PFSK-1 (cell line): ENCODE results near the gene OR3A3.

Experiments
- POLR2AphosphoS5 ChIP-seq: IDR thresholded peaks from 2 replicates; pipeline ENCODE4 v1.6.1; 2012; ENCODE audit warnings: low read depth, mild to moderate bottlenecking, control low read depth, low read length, moderate library complexity
- REST ChIP-seq, 2 experiments: IDR thresholded peaks; 2 replicates each; pipeline versions ENCODE4 v1.6.1 to v1.8.0; 2011 to 2012; ENCODE audit warnings: low read depth in 2 of 2, low read length in 2 of 2, control low read depth in 1 of 2, inconsistent platforms in 1 of 2, mild to moderate bottlenecking in 1 of 2, moderate library complexity in 1 of 2; ENCODE audit not compliant: insufficient read depth in 1 of 2
- SIN3A ChIP-seq: IDR thresholded peaks from 2 replicates; pipeline ENCODE4 v1.6.1; 2012; ENCODE audit warnings: mild to moderate bottlenecking, low read length, moderate library complexity, borderline replicate concordance; ENCODE audit not compliant: insufficient read depth
- TAF1 ChIP-seq: IDR thresholded peaks from 2 replicates; pipeline ENCODE4 v1.6.1; 2012; ENCODE audit warnings: low read length, control low read depth, borderline replicate concordance; ENCODE audit not compliant: insufficient read depth

- TF ChIP-seq REST (IDR thresholded peaks at IDR 0.05; ENCODE audit: insufficient read depth in 1 of 2, low read depth in 2 of 2, low read length in 2 of 2) (no peak), TAF1 (no peak), POLR2AphosphoS5 (no peak), SIN3A (no peak)
Measured at GRCh38 chr17:3471599-3471998, 60.4 kb downstream of the OR3A3 start, which contains the start of gene SPATA22.
